ENCODE measurements around the gene RIPK4. TPM values are rescaled to one million over a fixed set of nuclear protein-coding genes. Genes with fewer than 3 reads are reported as not detected.

Gene RIPK4
- total RNA-seq, 3 donors from 2014 or later (not counting 1 experiment from before 2014, with no cell fraction given): 0.09 TPM; not detected in 2

DNA sequence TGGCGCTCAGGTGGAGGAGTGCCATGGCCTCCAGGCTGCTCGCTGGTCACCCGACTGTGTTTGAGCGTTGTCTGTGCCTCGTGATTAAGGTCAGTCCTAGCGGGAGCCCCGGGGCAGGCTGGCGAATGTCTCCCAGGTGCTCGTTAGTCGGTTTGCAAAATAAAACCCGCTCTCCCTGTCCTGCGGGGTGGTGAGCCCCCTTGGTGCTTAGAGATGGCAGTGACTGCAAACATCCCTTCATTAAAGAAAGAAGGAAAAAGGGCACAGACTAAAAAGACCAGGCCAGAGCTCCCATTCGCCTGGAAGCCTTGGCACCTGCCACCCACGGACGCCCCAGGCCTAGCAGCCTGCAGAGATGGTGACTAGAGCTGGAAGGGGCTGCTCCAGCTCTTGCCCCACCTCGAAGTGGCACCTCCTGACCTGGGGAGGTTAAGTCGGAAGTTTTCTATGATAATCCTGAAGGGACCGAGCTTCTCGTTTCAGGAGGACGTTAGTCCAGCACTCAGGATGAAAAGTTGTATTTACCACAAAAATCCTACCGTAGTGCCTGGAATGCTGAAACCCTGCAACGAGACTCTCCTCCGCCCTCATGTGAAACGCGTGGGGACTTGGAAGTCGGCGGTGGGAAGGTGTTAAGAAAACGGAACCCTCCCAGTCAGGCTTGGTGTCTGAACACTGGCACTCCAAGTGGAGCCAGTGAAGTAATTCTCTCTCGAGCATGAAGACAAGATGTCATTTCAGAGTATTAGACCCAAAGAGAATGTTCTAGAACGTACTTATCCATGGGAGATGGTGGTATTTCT lies 24.6 kb downstream of the RIPK4 start:
- Mint-ChIP-seq H3K9me3 (no peaks in the 10 kb centered on the region), H3K4me3 (no peak overlapping the region), H3K27me3 (ENCODE audit: low read depth in 2 of 2) (peaks cover 0 to 2% of the 10 kb centered on the region in 2 donors), H3K36me3 (no peaks in the 10 kb centered on the region), H3K4me1 (no peaks in the 10 kb centered on the region), H3K27ac (no peak overlapping the region)
- Histone ChIP-seq H3K36me3 (ENCODE audit: control insufficient read depth, insufficient read depth, low read length) (no peaks in the 10 kb centered on the region), H3K4me3 (ENCODE audit: low read length) (no peak overlapping the region), H3K9me3 (ENCODE audit: control insufficient read depth, insufficient read depth, low read length) (no peaks in the 10 kb centered on the region), H3K4me1 (ENCODE audit: control insufficient read depth, insufficient read depth, low read length) (no peaks in the 10 kb centered on the region), H3K27ac (ENCODE audit: low read length) (no peak overlapping the region), H3K27me3 (ENCODE audit: control insufficient read depth, insufficient read depth, low read length) (no peaks in the 10 kb centered on the region)
- TF ChIP-seq, protein P1, sequence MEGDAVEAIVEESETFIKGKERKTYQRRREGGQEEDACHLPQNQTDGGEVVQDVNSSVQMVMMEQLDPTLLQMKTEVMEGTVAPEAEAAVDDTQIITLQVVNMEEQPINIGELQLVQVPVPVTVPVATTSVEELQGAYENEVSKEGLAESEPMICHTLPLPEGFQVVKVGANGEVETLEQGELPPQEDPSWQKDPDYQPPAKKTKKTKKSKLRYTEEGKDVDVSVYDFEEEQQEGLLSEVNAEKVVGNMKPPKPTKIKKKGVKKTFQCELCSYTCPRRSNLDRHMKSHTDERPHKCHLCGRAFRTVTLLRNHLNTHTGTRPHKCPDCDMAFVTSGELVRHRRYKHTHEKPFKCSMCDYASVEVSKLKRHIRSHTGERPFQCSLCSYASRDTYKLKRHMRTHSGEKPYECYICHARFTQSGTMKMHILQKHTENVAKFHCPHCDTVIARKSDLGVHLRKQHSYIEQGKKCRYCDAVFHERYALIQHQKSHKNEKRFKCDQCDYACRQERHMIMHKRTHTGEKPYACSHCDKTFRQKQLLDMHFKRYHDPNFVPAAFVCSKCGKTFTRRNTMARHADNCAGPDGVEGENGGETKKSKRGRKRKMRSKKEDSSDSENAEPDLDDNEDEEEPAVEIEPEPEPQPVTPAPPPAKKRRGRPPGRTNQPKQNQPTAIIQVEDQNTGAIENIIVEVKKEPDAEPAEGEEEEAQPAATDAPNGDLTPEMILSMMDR (IDR thresholded peaks at IDR 0.05): no peak
- DNase-seq: no peak
- 89% methylated on average over 30 of the region's 30 CpGs for WGBS (ENCODE audit: insufficient coverage)
- ATAC-seq: no peak
- intact Hi-C loops (cut with micrococcal nuclease): loop anchor here (10.0 kb wide), 1 partner anchor 63 kb away; no protein-coding TSS in a partner anchor

DNA sequence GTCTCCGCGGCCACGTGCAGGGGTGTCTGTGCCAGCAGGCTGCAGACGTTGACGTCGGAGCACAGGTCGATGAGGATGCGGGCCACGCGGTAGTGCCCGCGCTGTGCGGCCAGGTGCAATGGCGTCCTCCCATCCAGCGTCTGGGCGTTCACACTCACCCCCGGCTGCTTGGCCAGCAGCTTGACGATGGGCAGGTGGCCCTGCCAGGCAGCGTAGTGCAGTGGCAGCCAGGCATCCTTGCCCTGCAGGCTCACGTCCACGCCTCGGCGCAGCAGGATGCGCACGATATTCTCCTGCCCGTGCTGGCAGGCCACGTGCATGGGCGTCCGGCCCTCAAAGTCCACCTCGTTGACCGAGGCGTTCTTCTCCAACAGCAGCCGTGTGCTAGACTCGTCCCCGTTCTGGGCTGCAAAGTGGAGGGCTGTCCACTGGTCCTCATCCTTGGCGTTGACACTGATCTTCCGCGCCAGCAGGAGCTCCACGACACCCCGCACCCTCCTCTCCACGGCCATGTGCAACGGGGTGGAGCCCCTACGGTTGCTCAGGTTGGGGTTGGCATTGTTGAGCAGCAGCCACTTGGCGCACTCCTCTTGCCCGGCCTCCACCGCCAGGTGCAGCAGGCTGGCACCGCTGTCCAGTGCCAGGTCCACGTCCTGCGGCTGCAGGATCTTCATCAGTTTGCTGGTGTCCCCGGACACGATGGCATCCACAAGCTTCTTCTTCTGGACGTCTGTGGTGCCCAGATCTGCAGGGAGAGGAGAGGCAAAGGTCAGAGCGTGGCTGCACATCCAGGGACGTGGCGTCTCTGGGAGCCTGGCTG lies 25.4 kb downstream of the RIPK4 start:
- DNase-seq (no peak), ATAC-seq (no peak)
- H3K4me1 Mint-ChIP-seq: no peaks in the 10 kb centered on the region
- Histone ChIP-seq H3K27ac (ENCODE audit: low read length) (no peak overlapping the region), H3K9me3 (ENCODE audit: control insufficient read depth, insufficient read depth, low read length) (no peaks in the 10 kb centered on the region), H3K27me3 (ENCODE audit: control insufficient read depth, insufficient read depth, low read length) (no peaks in the 10 kb centered on the region), H3K4me1 (ENCODE audit: control insufficient read depth, insufficient read depth, low read length) (no peaks in the 10 kb centered on the region), H3K4me3 (ENCODE audit: low read length) (no peak overlapping the region), H3K36me3 (ENCODE audit: control insufficient read depth, insufficient read depth, low read length) (no peaks in the 10 kb centered on the region)
- H3K9me3 Mint-ChIP-seq: no peaks in the 10 kb centered on the region
- H3K27ac Mint-ChIP-seq: no peak overlapping the region
- WGBS (ENCODE audit: insufficient coverage): 91% methylated on average over 55 of the region's 55 CpGs
- H3K27me3 Mint-ChIP-seq (ENCODE audit: low read depth in 2 of 2): peaks cover 6 to 7% of the 10 kb centered on the region in 2 donors
- TF ChIP-seq, protein P1 (IDR thresholded peaks at IDR 0.05): no peak
- H3K36me3 Mint-ChIP-seq: no peaks in the 10 kb centered on the region
- no peak overlapping the region for H3K4me3 Mint-ChIP-seq
- intact Hi-C loops (cut with micrococcal nuclease): loop anchor here (10.0 kb wide), 1 partner anchor 63 kb away; no protein-coding TSS in a partner anchor

DNA sequence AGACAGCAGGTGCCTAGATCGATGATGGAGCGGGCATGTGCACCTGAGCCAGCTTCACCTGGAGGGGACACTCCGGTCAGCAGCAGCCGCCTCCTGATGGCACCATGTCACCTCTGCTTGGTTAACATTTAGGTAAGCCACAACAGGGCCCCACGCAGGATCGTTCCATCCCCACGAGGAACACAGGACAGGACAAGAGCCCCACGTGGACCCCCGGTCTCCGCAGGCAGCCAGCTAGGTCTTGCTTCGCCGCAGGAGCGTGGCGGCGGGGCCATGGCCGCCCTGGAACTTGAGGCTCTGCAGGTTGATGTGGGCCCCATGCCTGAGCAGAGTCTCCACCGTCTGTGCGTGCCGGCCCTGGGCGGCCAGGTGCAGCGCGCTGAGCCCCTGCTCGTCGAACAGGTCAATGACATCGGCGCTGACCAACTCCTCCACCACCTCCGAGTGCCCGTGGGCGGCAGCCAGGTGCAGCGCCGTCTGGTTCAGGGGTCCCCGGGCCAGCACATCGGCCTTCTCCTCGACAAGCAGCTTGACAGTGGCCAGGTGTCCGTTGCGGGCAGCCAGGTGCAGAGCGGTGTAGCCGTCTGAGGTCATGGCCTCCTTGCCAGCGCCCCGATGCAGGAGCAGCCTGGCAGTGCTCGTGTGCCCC lies 26.1 kb downstream of the RIPK4 start:
- no peak overlapping the region for H3K4me3 ChIP-seq (ENCODE audit: low read length)
- no peak overlapping the region for H3K4me3 Mint-ChIP-seq
- no peak overlapping the region for H3K27ac ChIP-seq (ENCODE audit: low read length)
- no peaks in the 10 kb centered on the region for H3K4me1 Mint-ChIP-seq
- no peak for ATAC-seq
- intact Hi-C loops (cut with micrococcal nuclease): loop anchor here (10.0 kb wide), 1 partner anchor 64 kb away; no protein-coding TSS in a partner anchor
- H3K9me3 Mint-ChIP-seq: no peaks in the 10 kb centered on the region
- 93% methylated on average over 41 of the region's 41 CpGs for WGBS (ENCODE audit: insufficient coverage)
- H3K36me3 Mint-ChIP-seq: no peaks in the 10 kb centered on the region
- no peak for DNase-seq
- peaks cover 6 to 14% of the 10 kb centered on the region in 2 donors for H3K27me3 Mint-ChIP-seq (ENCODE audit: low read depth in 2 of 2)
- H3K27ac Mint-ChIP-seq: no peak overlapping the region
- TF ChIP-seq, protein P1 (IDR thresholded peaks at IDR 0.05): no peak
- H3K4me1 ChIP-seq (ENCODE audit: control insufficient read depth, insufficient read depth, low read length): no peaks in the 10 kb centered on the region
- no peaks in the 10 kb centered on the region for H3K36me3 ChIP-seq (ENCODE audit: control insufficient read depth, insufficient read depth, low read length)
- H3K27me3 ChIP-seq (ENCODE audit: control insufficient read depth, insufficient read depth, low read length): no peaks in the 10 kb centered on the region
- H3K9me3 ChIP-seq (ENCODE audit: control insufficient read depth, insufficient read depth, low read length): no peaks in the 10 kb centered on the region

Data from natural killer cell (primary cell).